Activated T-helper 1 cell treated with anti-CD3 and anti-CD28 coated beads, Interleukin-12 subunit alpha, Interleukin-12 subunit beta, Interleukin-2, Interleukin-4 antibody, amounts not matched to agents 30 ng/mL and 10 ng/mL and 1 ng/mL, durations not matched to agents 14 hours and 24 hours and 36 hours (primary cell): ENCODE data around the gene YPEL2. TPM values are rescaled to one million over a fixed set of nuclear protein-coding genes. Genes with fewer than 3 reads are reported as not detected.

ENCODE experiments used
- DNase-seq: peaks from one replicate; pipeline ENCODE4 v3.0.0; 2021; ENCODE audit warnings: low spot score
- H3K27ac Mint-ChIP-seq: one replicate; pipeline ENCODE4 v1.8.0; 2021; ENCODE audit warnings: mild to moderate bottlenecking, mixed read lengths
- H3K27me3 Mint-ChIP-seq: one replicate; pipeline ENCODE4 v1.8.0; 2022; ENCODE audit warnings: mild to moderate bottlenecking, moderate library complexity, mixed read lengths; ENCODE audit not compliant: insufficient read depth
- H3K36me3 Mint-ChIP-seq: one replicate; pipeline ENCODE4 v1.8.0; 2021; ENCODE audit warnings: low read depth, mixed read lengths
- H3K4me1 Mint-ChIP-seq: one replicate; pipeline ENCODE4 v1.8.0; 2021; ENCODE audit warnings: low read depth, mixed read lengths
- H3K4me3 Mint-ChIP-seq: one replicate; pipeline ENCODE4 v1.8.0; 2021; ENCODE audit warnings: mild to moderate bottlenecking, moderate library complexity, mixed read lengths
- H3K9me3 Mint-ChIP-seq: one replicate; pipeline ENCODE4 v1.8.0; 2021; ENCODE audit warnings: mixed read lengths
- intact Hi-C: fragments of 100-400 bp; cut with micrococcal nuclease; formaldehyde crosslinking; loops from one replicate; pipeline ENCODE4 v1.15.1; 2024
- total RNA-seq: library from RNA; stranded (reverse); gene quantifications from 2 replicates; pipeline ENCODE4 v1.2.3, GENCODE V29; 2022

Gene YPEL2
- total RNA-seq, 1 donor from 2014 or later = 7.4 TPM

- Mint-ChIP-seq H3K36me3 (peaks cover 5% of the 10 kb centered on the region), H3K9me3 (peaks cover 5% of the 10 kb centered on the region), H3K4me1 (peaks cover 30% of the 10 kb centered on the region), H3K27ac (no peak overlapping the region), H3K27me3 (no peaks in the 10 kb centered on the region), H3K4me3 (no peak overlapping the region)
- intact Hi-C loops = loop anchor here (1.0 to 2.0 kb wide), 5 partner anchors 7 to 117 kb away; partner anchors contain the start of gene YPEL2
- no peak for DNase-seq
Measured at GRCh38 chr17:59427996-59428395, 96.5 kb downstream of the YPEL2 start.

- intact Hi-C loops = no loop called here
- no peak for DNase-seq
- peaks cover 5% of the 10 kb centered on the region for H3K9me3 Mint-ChIP-seq
- H3K36me3 Mint-ChIP-seq = peaks cover 5% of the 10 kb centered on the region
- H3K27me3 Mint-ChIP-seq = no peaks in the 10 kb centered on the region
- peaks cover 30% of the 10 kb centered on the region for H3K4me1 Mint-ChIP-seq
- H3K4me3 Mint-ChIP-seq = no peak overlapping the region
- no peak overlapping the region for H3K27ac Mint-ChIP-seq
Measured at GRCh38 chr17:59428916-59429485, 97.5 kb downstream of the YPEL2 start.

- peaks cover 5% of the 10 kb centered on the region for H3K9me3 Mint-ChIP-seq
- intact Hi-C loops = no loop called here
- peaks cover 5% of the 10 kb centered on the region for H3K36me3 Mint-ChIP-seq
- H3K4me3 Mint-ChIP-seq = no peak overlapping the region
- H3K4me1 Mint-ChIP-seq = peaks cover 42% of the 10 kb centered on the region
- DNase-seq = no peak
- peaks cover 3% of the 10 kb centered on the region for H3K27me3 Mint-ChIP-seq
- peak overlapping the region; percentile 29 for H3K27ac Mint-ChIP-seq
Measured at GRCh38 chr17:59431601-59432000, 100.1 kb downstream of the YPEL2 start.

GRCh38 chr17:59432657-59433056 is 101.2 kb downstream of the YPEL2 start:
- intact Hi-C loops = no loop called here
- peaks cover 44% of the 10 kb centered on the region for H3K4me1 Mint-ChIP-seq
- no peak overlapping the region for H3K27ac Mint-ChIP-seq
- peaks cover 5% of the 10 kb centered on the region for H3K9me3 Mint-ChIP-seq
- no peak for DNase-seq
- H3K36me3 Mint-ChIP-seq = peaks cover 5% of the 10 kb centered on the region
- H3K4me3 Mint-ChIP-seq = no peak overlapping the region
- peaks cover 3% of the 10 kb centered on the region for H3K27me3 Mint-ChIP-seq

- Mint-ChIP-seq H3K4me3 (no peak overlapping the region), H3K9me3 (peaks cover 5% of the 10 kb centered on the region), H3K27me3 (peaks cover 3% of the 10 kb centered on the region), H3K27ac (peak overlapping the region; percentile 26), H3K4me1 (peaks cover 50% of the 10 kb centered on the region), H3K36me3 (peaks cover 5% of the 10 kb centered on the region)
- intact Hi-C loops = no loop called here
- no peak for DNase-seq
Measured at GRCh38 chr17:59433586-59433985, 102.1 kb downstream of the YPEL2 start.

GRCh38 chr17:59434429-59434828 is 103.0 kb downstream of the YPEL2 start:
- Mint-ChIP-seq H3K4me1 (peaks cover 56% of the 10 kb centered on the region), H3K27ac (peak overlapping the region; percentile 36), H3K9me3 (peaks cover 5% of the 10 kb centered on the region), H3K36me3 (peaks cover 5% of the 10 kb centered on the region), H3K27me3 (peaks cover 3% of the 10 kb centered on the region), H3K4me3 (no peak overlapping the region)
- intact Hi-C loops = no loop called here
- DNase-seq = no peak

GRCh38 chr17:59435238-59435637 is 103.8 kb downstream of the YPEL2 start:
- peaks cover 64% of the 10 kb centered on the region for H3K4me1 Mint-ChIP-seq
- H3K27ac Mint-ChIP-seq = peak overlapping the region; percentile 88
- intact Hi-C loops = loop anchor here (1.0 to 5.0 kb wide), 6 partner anchors 8 to 412 kb away; no protein-coding TSS in a partner anchor

GRCh38 chr17:59436900-59437299 is 105.4 kb downstream of the YPEL2 start:
- Mint-ChIP-seq H3K4me1 (peaks cover 75% of the 10 kb centered on the region), H3K36me3 (peaks cover 1% of the 10 kb centered on the region), H3K4me3 (no peak overlapping the region), H3K9me3 (peaks cover 5% of the 10 kb centered on the region), H3K27me3 (peaks cover 3% of the 10 kb centered on the region), H3K27ac (no peak overlapping the region)
- no peak for DNase-seq
- intact Hi-C loops = loop anchor here (5.0 kb wide), 2 partner anchors 390 to 410 kb away; no protein-coding TSS in a partner anchor

More at GRCh38 chr17:59435238-59435637, 103.8 kb downstream of the YPEL2 start:
- Mint-ChIP-seq H3K9me3 (peaks cover 5% of the 10 kb centered on the region), H3K27me3 (peaks cover 3% of the 10 kb centered on the region), H3K36me3 (peaks cover 5% of the 10 kb centered on the region), H3K4me3 (no peak overlapping the region)
- DNase-seq = no peak

GRCh38 chr17:59437791-59438281 is 106.4 kb downstream of the YPEL2 start:
- no peak overlapping the region for H3K4me3 Mint-ChIP-seq
- H3K27me3 Mint-ChIP-seq = peaks cover 3% of the 10 kb centered on the region
- intact Hi-C loops = loop anchor here (5.0 kb wide), 2 partner anchors 389 to 409 kb away; no protein-coding TSS in a partner anchor
- no peaks in the 10 kb centered on the region for H3K36me3 Mint-ChIP-seq
- peaks cover 70% of the 10 kb centered on the region for H3K4me1 Mint-ChIP-seq
- H3K9me3 Mint-ChIP-seq = peaks cover under 1% of the 10 kb centered on the region
- H3K27ac Mint-ChIP-seq = peak overlapping the region; percentile 55
- DNase-seq = no peak

- Mint-ChIP-seq H3K36me3 (no peaks in the 10 kb centered on the region), H3K4me3 (peak overlapping the region; percentile 74), H3K27me3 (peaks cover under 1% of the 10 kb centered on the region), H3K4me1 (peaks cover 69% of the 10 kb centered on the region), H3K27ac (peak overlapping the region; percentile 96), H3K9me3 (no peaks in the 10 kb centered on the region)
- intact Hi-C loops = loop anchor here (5.0 kb wide), 2 partner anchors 388 to 408 kb away; no protein-coding TSS in a partner anchor
- no peak for DNase-seq
Measured at GRCh38 chr17:59439262-59439661, 107.8 kb downstream of the YPEL2 start.

GRCh38 chr17:59439741-59440211 is 108.3 kb downstream of the YPEL2 start:
- Mint-ChIP-seq H3K27ac (peak overlapping the region; percentile 96), H3K36me3 (no peaks in the 10 kb centered on the region), H3K4me3 (peak overlapping the region; percentile 74), H3K27me3 (peaks cover under 1% of the 10 kb centered on the region), H3K9me3 (no peaks in the 10 kb centered on the region), H3K4me1 (peaks cover 68% of the 10 kb centered on the region)
- no peak for DNase-seq
- intact Hi-C loops = loop anchor here (1.0 to 10.0 kb wide), 11 partner anchors 13 to 595 kb away; partner anchors contain the start of genes CLTC, DHX40, GDPD1 and PTRH2

- intact Hi-C loops = loop anchor here (1.0 to 10.0 kb wide), 12 partner anchors 14 to 594 kb away; partner anchors contain the start of genes CLTC, DHX40, GDPD1 and PTRH2
- DNase-seq = peak; percentile 81
- H3K27me3 Mint-ChIP-seq = peaks cover 5% of the 10 kb centered on the region
- peak overlapping the region; percentile 96 for H3K27ac Mint-ChIP-seq
- no peaks in the 10 kb centered on the region for H3K9me3 Mint-ChIP-seq
- H3K4me1 Mint-ChIP-seq = peaks cover 61% of the 10 kb centered on the region
- no peaks in the 10 kb centered on the region for H3K36me3 Mint-ChIP-seq
- H3K4me3 Mint-ChIP-seq = peak overlapping the region; percentile 74
Measured at GRCh38 chr17:59440757-59441463, 109.5 kb downstream of the YPEL2 start.
